GM12873 (cell line): Measurements from ENCODE around the gene PTPRK.

ENCODE experiments used
- TF ChIP-seq, protein P1 (sequence below): IDR thresholded peaks from 2 replicates; pipeline ENCODE4 v1.5.1; 2012; ENCODE audit warnings: low read depth, mild to moderate bottlenecking, moderate library complexity, low read length, control low read depth; ENCODE audit not compliant: insufficient read depth; ENCODE audit errors: missing control alignments

Gene PTPRK

DNA sequence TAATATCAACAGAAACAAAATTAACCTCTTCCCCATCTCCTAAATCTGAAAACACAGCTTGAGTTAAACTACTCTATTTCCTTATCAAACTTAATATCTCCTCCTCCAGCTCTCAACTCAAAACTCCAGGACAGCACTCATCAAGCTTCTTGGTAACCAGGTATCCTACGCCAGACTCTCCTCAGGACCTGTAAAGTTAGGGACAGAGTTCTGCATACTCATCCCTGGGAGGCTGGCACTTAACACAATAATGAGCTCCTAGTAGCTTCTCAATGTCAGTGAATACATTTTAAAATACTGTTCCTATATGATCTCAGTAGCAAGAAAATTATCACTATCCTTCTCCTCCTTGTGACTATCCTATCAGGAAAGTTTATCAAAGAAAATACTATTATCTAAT, 240.3 kb downstream of the PTPRK start:
- TF ChIP-seq, protein P1, sequence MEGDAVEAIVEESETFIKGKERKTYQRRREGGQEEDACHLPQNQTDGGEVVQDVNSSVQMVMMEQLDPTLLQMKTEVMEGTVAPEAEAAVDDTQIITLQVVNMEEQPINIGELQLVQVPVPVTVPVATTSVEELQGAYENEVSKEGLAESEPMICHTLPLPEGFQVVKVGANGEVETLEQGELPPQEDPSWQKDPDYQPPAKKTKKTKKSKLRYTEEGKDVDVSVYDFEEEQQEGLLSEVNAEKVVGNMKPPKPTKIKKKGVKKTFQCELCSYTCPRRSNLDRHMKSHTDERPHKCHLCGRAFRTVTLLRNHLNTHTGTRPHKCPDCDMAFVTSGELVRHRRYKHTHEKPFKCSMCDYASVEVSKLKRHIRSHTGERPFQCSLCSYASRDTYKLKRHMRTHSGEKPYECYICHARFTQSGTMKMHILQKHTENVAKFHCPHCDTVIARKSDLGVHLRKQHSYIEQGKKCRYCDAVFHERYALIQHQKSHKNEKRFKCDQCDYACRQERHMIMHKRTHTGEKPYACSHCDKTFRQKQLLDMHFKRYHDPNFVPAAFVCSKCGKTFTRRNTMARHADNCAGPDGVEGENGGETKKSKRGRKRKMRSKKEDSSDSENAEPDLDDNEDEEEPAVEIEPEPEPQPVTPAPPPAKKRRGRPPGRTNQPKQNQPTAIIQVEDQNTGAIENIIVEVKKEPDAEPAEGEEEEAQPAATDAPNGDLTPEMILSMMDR = no peak

DNA sequence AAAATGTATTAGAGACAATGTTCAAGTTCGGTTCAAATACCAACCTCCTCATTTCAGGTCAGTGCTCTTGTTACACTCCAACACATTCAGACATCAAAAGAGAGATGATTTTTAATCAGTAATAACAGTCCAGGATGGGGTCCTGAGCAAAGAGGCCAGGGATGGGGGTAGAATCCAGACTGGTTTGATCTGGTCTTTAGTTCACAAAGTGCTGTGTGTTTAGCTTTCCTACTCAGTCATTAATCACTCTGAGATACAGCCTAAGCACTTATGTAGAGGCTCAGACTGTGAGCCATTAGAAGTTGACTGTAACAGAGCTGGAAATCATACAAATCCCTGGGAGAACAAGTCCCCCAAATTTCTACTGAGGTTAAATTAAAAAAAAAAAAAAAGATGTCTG, 241.6 kb downstream of the PTPRK start:
- TF ChIP-seq, protein P1 = no peak

DNA sequence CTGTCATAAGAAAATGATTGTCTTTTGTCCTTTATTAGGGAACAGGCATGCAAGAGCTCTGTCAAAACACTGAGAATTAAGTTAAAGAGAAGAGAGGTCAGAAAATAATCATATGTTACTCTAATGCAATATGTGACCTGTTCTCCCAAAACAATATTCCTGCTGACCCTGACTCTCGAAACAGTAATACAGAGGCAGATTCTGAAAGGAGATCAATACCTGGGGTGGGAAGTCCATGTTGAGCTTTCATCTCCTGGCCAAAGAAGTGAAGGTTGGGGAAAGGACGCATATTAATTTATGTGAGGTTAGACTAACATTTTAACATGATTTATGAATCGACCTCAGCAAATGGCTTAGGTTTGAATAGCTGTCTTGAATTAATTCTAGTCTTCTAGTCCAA, 243.0 kb downstream of the PTPRK start:
- TF ChIP-seq, protein P1 = no peak

DNA sequence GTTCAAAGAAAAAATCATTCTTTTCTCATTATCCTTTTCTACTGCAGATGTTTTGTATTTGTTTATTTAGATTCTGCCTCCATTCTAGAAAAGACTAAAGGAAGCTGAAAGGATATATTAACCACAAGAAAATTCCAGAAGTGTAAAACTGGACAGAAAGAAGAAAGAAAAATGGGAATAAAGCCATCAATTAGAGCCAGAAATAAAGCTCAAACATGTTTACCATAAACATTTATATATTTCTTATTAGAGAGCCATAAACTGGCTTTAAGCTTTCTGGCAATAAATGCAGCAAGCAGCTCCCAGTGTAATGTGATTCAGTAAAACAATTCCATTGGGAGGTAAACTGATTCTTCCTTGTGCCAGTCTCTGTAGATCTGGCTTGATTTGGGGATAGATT, 244.1 kb downstream of the PTPRK start:
- TF ChIP-seq, protein P1 = no peak

DNA sequence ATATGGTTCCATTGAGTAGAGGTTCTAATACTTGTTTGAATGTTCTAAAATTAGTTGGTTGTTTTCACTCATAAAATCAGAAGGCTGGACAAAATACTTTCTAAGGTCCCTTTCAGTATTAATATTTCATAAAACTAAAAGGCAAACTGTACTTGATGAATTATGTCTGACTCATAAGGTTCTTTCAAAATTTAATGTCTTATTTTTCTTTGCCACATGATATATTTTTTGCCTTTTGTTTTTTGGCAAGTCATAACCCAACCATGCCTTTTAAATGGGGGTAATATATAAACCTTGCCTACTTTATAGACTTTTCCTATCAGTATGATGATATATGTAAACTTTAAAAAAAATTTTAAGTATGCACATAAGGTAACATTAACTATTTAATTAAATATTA, 244.7 kb downstream of the PTPRK start:
- TF ChIP-seq, protein P1 = no peak

DNA sequence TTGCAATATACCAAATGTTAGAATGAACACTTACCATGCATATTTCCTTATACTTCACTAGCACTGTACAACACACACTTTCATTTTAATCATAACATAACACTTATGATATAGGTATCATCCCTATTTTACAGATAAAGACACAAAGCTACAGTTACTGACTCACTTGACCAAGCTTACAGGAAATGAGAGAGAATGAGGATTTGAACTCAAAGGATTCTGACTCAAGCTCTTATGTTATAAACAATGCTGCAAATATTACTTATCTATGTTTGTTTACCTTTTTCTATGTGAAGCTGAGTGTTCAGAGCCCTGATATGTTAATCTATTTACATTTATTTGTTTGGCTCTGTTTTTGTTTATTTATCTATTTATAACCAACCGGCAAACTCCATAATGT, 245.4 kb downstream of the PTPRK start:
- TF ChIP-seq, protein P1 = no peak

DNA sequence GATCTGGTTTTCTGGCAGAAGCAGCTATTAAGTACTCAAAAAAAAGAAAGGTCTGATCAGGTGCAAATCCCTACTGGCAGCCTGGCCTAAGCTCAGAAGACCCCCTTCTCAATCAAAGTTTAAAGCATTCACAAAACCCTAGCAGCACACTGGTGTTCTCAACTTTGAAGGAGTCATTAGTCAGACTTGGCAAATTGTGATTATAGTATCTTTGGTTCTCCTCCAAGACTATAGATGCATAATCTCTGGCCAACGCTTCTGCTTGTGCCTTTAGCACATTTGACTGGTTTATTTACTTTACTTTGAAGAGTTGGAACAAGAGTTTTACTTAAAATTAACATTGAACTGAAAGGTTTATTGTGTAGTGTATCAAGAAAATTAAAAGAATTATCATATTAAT, 248.9 kb downstream of the PTPRK start:
- TF ChIP-seq, protein P1 = no peak
